DMS153 treated with DMSO at 0.1 percent for 48 hours (cell line): ENCODE results near the gene ARHGEF10L.

Experiments used
- DNase-seq: peaks from one replicate; lab custom pipeline; 2025; ENCODE audit not compliant: unreplicated experiment; lab: John Stamatoyannopoulos, UW

ARHGEF10L gene

GRCh38 chr1:17521946-17522612 lies 17.4 kb upstream of the ARHGEF10L start:
- no peak for DNase-seq

- no peak for DNase-seq
Measured at GRCh38 chr1:17523321-17524041, 16.0 kb upstream of the ARHGEF10L start.

GRCh38 chr1:17524645-17525044 lies 14.9 kb upstream of the ARHGEF10L start:
- no peak for DNase-seq

GRCh38 chr1:17525996-17526686 lies 13.4 kb upstream of the ARHGEF10L start:
- DNase-seq: no peak

GRCh38 chr1:17527036-17527914 lies 12.2 kb upstream of the ARHGEF10L start:
- DNase-seq: no peak

- no peak for DNase-seq
Measured at GRCh38 chr1:17529381-17529780, 10.1 kb upstream of the ARHGEF10L start.

- no peak for DNase-seq
Measured at GRCh38 chr1:17531343-17531681, 8.2 kb upstream of the ARHGEF10L start.

- DNase-seq: no peak
Measured at GRCh38 chr1:17531682-17532487, 7.6 kb upstream of the ARHGEF10L start.

- no peak for DNase-seq
Measured at GRCh38 chr1:17533201-17533600, 6.3 kb upstream of the ARHGEF10L start.

- DNase-seq: no peak
Measured at GRCh38 chr1:17535300-17535936, 4.1 kb upstream of the ARHGEF10L start.

GRCh38 chr1:17538010-17538409 lies 1.5 kb upstream of the ARHGEF10L start:
- no peak for DNase-seq

GRCh38 chr1:17538428-17539117 lies 925 bp upstream of the ARHGEF10L start:
- no peak for DNase-seq

GRCh38 chr1:17539118-17539476 lies 401 bp upstream of the ARHGEF10L start:
- DNase-seq: no peak

GRCh38 chr1:17540255-17541001 lies 930 bp downstream of the ARHGEF10L start:
- DNase-seq: no peak

- no peak for DNase-seq
Measured at GRCh38 chr1:17542645-17543044, 3.1 kb downstream of the ARHGEF10L start.

GRCh38 chr1:17544776-17545350 lies 5.4 kb downstream of the ARHGEF10L start:
- no peak for DNase-seq

GRCh38 chr1:17545356-17545755 lies 5.9 kb downstream of the ARHGEF10L start:
- DNase-seq: no peak

- no peak for DNase-seq
Measured at GRCh38 chr1:17546946-17547670, 7.6 kb downstream of the ARHGEF10L start.
